GM23338 (cell line): ENCODE data around the gene MAGI3.
"Not testable (repeated sequence)": the region's sequence is repeated elsewhere in the genome, so short reads cannot be mapped to it uniquely, and the experiment has no call there.

Experiments used
- CREB1 ChIP-seq: fragments of 250-450 bp; sonication (Bioruptor Pico); IDR thresholded peaks from 2 replicates; pipeline ENCODE4 v1.5.0; 2020; ENCODE audit warnings: low read depth, mild to moderate bottlenecking, moderate library complexity
- CTCF ChIP-seq, 2 experiments: fragments of 200-600 bp in 1 of 2; sonication (generic) in 1 of 2; conservative IDR thresholded peaks; 2 replicates each; pipeline versions ENCODE4 v1.5.1 to v1.6.1; 2016 to 2017; ENCODE audit warnings: antibody characterized with exemption in 2 of 2, low read depth in 2 of 2, mild to moderate bottlenecking in 2 of 2, moderate library complexity in 1 of 2
- ETS1 ChIP-seq: IDR thresholded peaks from 2 replicates; pipeline ENCODE4 v1.6.1; 2016; ENCODE audit warnings: antibody characterized with exemption
- EZH2 ChIP-seq: fragments of 200-600 bp; sonication (generic); IDR thresholded peaks from one replicate; pipeline ENCODE4 v1.8.0; 2017; ENCODE audit warnings: antibody characterized with exemption, mild to moderate bottlenecking, low read depth; ENCODE audit not compliant: unreplicated experiment
- EZH2phosphoT487 ChIP-seq: fragments of 200-600 bp; sonication (generic); IDR thresholded peaks from one replicate; pipeline ENCODE4 v1.8.1; 2018; ENCODE audit warnings: antibody characterized with exemption; ENCODE audit not compliant: unreplicated experiment
- JUNB ChIP-seq: IDR thresholded peaks from one replicate; pipeline ENCODE4 v1.6.1; 2016; ENCODE audit warnings: antibody characterized with exemption; ENCODE audit not compliant: unreplicated experiment
- POLR2AphosphoS5 ChIP-seq: IDR thresholded peaks from 2 replicates; pipeline ENCODE4 v1.6.1; 2016; ENCODE audit warnings: antibody characterized with exemption, low read depth
- REST ChIP-seq: IDR thresholded peaks from one replicate; pipeline ENCODE4 v1.6.1; 2018; ENCODE audit warnings: antibody characterized with exemption; ENCODE audit not compliant: unreplicated experiment
- ZNF331 ChIP-seq: fragments of 250-450 bp; sonication (Bioruptor Pico); IDR thresholded peaks from 2 replicates; pipeline ENCODE4 v1.5.0; 2020; ENCODE audit warnings: low read depth, mild to moderate bottlenecking, moderate library complexity
- ZNF462 ChIP-seq: fragments of 250-450 bp; sonication (Bioruptor Pico); IDR thresholded peaks from 2 replicates; pipeline ENCODE4 v1.5.0; 2020; ENCODE audit warnings: mild to moderate bottlenecking, moderate library complexity

- TF ChIP-seq CTCF (conservative IDR thresholded peaks at IDR 0.05; ENCODE audit: low read depth in 2 of 2); EZH2; EZH2phosphoT487; POLR2AphosphoS5; ZNF331 (CRISPR knock-in tag); REST; JUNB; CREB1 (CRISPR knock-in tag); ETS1; ZNF462 (CRISPR knock-in tag): not testable (repeated sequence)
These were observed 21.7 kb downstream of the MAGI3 start for GRCh38 chr1:113412020-113412419.
